CD14-positive monocyte (primary cell): Measurements from ENCODE around the gene SUSD4. TPM values are rescaled to one million over a fixed set of nuclear protein-coding genes. Genes with fewer than 3 reads are reported as not detected.

Experiments used
- DNase-seq, 3 donors: peaks; one replicate each; pipeline ENCODE4 v3.0.0-alpha.2; 2011 to 2022
- H2AFZ ChIP-seq: 2 replicates; pipeline ENCODE4 v1.6.0; 2012; ENCODE audit warnings: mild to moderate bottlenecking, low read depth, low read length, inconsistent platforms; ENCODE audit not compliant: insufficient read depth, poor library complexity, severe bottlenecking
- H3K27ac ChIP-seq, 2 donors: 1 replicate in 1 of 2; 2 replicates in 1 of 2; pipeline ENCODE4 v1.5.1; 2012 to 2013; ENCODE audit warnings: low read length in 2 of 2, control low read depth in 1 of 2, inconsistent platforms in 1 of 2, low read depth in 1 of 2, mild to moderate bottlenecking in 1 of 2
- H3K27me3 ChIP-seq, 2 donors: one replicate each; pipeline versions ENCODE4 v1.6.0 to v1.6.1; 2011 to 2013; ENCODE audit warnings: low read length in 2 of 2; ENCODE audit not compliant: control insufficient read depth in 2 of 2, insufficient read depth in 2 of 2
- H3K36me3 ChIP-seq, 2 donors: replicated peaks in 1 of 2; 1 replicate in 1 of 2; 2 replicates in 1 of 2; pipeline versions ENCODE4 v1.5.1 to v1.6.1; 2012 to 2013; ENCODE audit warnings: low read length in 2 of 2, control low read depth in 1 of 2, inconsistent platforms in 1 of 2, mild to moderate bottlenecking in 1 of 2; ENCODE audit not compliant: insufficient read depth in 2 of 2, control insufficient read depth in 1 of 2
- H3K4me1 ChIP-seq, 2 donors: 1 replicate in 1 of 2; 2 replicates in 1 of 2; pipeline versions ENCODE4 v1.5.1 to v1.6.1; 2012 to 2013; ENCODE audit warnings: low read length in 2 of 2, control low read depth in 1 of 2, inconsistent platforms in 1 of 2, mild to moderate bottlenecking in 1 of 2, moderate library complexity in 1 of 2; ENCODE audit not compliant: insufficient read depth in 2 of 2, control insufficient read depth in 1 of 2
- H3K4me2 ChIP-seq: replicated peaks from 2 replicates; pipeline ENCODE3; 2012; ENCODE audit warnings: low read length, moderate library complexity, mild to moderate bottlenecking; ENCODE audit not compliant: poor library complexity, severe bottlenecking; ENCODE audit errors: extremely low read depth
- H3K4me3 ChIP-seq, 3 experiments: fragments of 200-600 bp in 1 of 3; sonication (generic) in 1 of 3; replicated peaks in 1 of 3; 1 replicate in 2 of 3; 2 replicates in 1 of 3; pipeline ENCODE4 v1.5.1; 2011 to 2013; ENCODE audit warnings: low read length in 3 of 3, mild to moderate bottlenecking in 3 of 3, control low read depth in 2 of 3, low read depth in 2 of 3, inconsistent platforms in 1 of 3, moderate library complexity in 1 of 3
- H3K79me2 ChIP-seq: 2 replicates; pipeline ENCODE4 v1.6.0; 2012; ENCODE audit warnings: mild to moderate bottlenecking, control low read depth, inconsistent platforms, low read length, moderate library complexity; ENCODE audit not compliant: insufficient read depth
- H3K9ac ChIP-seq: 2 replicates; pipeline ENCODE4 v1.6.0; 2017; ENCODE audit warnings: low read length, mild to moderate bottlenecking; ENCODE audit not compliant: insufficient read depth, poor library complexity, severe bottlenecking
- H3K9me3 ChIP-seq, 2 donors: replicated peaks in 1 of 2; 1 replicate in 1 of 2; 2 replicates in 1 of 2; pipeline versions ENCODE4 v1.5.1 to v1.6.1; 2012 to 2013; ENCODE audit warnings: low read length in 2 of 2, control low read depth in 1 of 2; ENCODE audit not compliant: control insufficient read depth in 1 of 2, insufficient read depth in 1 of 2
- H4K20me1 ChIP-seq: 2 replicates; pipeline ENCODE4 v1.6.0; 2012; ENCODE audit warnings: mild to moderate bottlenecking, low read length, control low read depth, moderate library complexity; ENCODE audit not compliant: insufficient read depth
- H3K27ac Mint-ChIP-seq, 7 donors: one replicate each; pipeline ENCODE4 v1.8.0; 2020; ENCODE audit warnings: mild to moderate bottlenecking in 7 of 7, mixed read lengths in 7 of 7, moderate library complexity in 6 of 7, inconsistent platforms in 2 of 7
- H3K27me3 Mint-ChIP-seq, 3 donors: one replicate each; pipeline ENCODE4 v1.8.0; 2021 to 2022; ENCODE audit warnings: low read depth in 3 of 3, mild to moderate bottlenecking in 3 of 3, mixed read lengths in 3 of 3, moderate library complexity in 3 of 3, inconsistent platforms in 1 of 3
- H3K36me3 Mint-ChIP-seq, 2 donors: one replicate each; pipeline ENCODE4 v1.8.0; 2020; ENCODE audit warnings: mixed read lengths in 2 of 2, inconsistent platforms in 1 of 2, mild to moderate bottlenecking in 1 of 2
- H3K4me1 Mint-ChIP-seq: one replicate; pipeline ENCODE4 v1.8.0; 2020; ENCODE audit warnings: mild to moderate bottlenecking, mixed read lengths
- H3K4me3 Mint-ChIP-seq, 2 donors: one replicate each; pipeline ENCODE4 v1.8.0; 2020; ENCODE audit warnings: mild to moderate bottlenecking in 2 of 2, mixed read lengths in 2 of 2, moderate library complexity in 1 of 2
- H3K9me3 Mint-ChIP-seq, 7 donors: one replicate each; pipeline ENCODE4 v1.8.0; 2020 to 2022; ENCODE audit warnings: mixed read lengths in 7 of 7, mild to moderate bottlenecking in 6 of 7, moderate library complexity in 6 of 7, inconsistent platforms in 2 of 7
- CTCF ChIP-seq: fragments of 200-600 bp; IDR thresholded peaks from one replicate; pipeline ENCODE4 v1.8.0; 2022; ENCODE audit warnings: antibody characterized with exemption, mild to moderate bottlenecking
- WGBS: methylation state at CpG from one replicate; pipeline ENCODE4 v1.1.5; 2013; ENCODE audit warnings: missing lambda C conversion rate; ENCODE audit not compliant: insufficient coverage; 5-methylcytosine and 5-hydroxymethylcytosine counted together
- intact Hi-C, 2 donors: fragments of 100-400 bp; cut with micrococcal nuclease; formaldehyde crosslinking; loops; one replicate each; pipeline versions ENCODE4 v1.15.0 to v1.15.1; 2023
- polyA plus RNA-seq, 3 donors: library from polyadenylated mRNA; depleted of rRNA in 1 of 3; unstranded in 2 of 3; stranded (reverse) in 1 of 3; fragments of 300-500 nt in 2 of 3; fragments of >200 nt in 1 of 3; fragmentation: Illumina TruSeq in 2 of 3; gene quantifications; 1 replicate in 2 of 3; 2 replicates in 1 of 3; pipeline ENCODE4 v1.2.3, GENCODE V29; 2012 to 2021

Gene SUSD4
- polyA plus RNA-seq, 3 donors, result 0.34 to 0.92 (median 0.50) TPM

DNA sequence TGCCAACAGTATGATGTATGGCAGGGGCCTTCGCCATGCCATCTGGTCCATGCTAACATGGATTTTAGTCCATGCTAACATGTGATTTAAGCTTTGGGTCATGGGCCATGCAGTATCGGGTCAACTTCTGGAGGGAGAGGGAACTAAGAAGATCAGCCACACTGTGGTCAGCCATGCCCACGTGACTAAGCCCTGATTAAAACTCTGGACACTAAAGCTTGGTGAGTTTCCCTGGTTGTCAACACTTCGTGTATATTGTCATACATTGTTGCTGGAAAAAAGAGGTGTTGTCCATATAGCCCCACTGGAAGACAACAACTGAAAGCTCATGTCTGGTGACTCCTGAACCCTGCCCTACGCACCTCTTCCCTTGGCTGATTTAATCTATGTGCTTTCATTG lies 90.5 kb downstream of the SUSD4 start:
- H3K9me3 Mint-ChIP-seq, result peaks cover 0 to 3% (median 0%) of the 10 kb centered on the region in 7 donors
- Histone ChIP-seq H4K20me1 (no peaks in the 10 kb centered on the region), H3K27me3 (no peaks in the 10 kb centered on the region), H3K36me3 (no peaks in the 10 kb centered on the region), H3K27ac (no peak overlapping the region), H3K4me2 (no peak overlapping the region), H3K4me1 (no peaks in the 10 kb centered on the region), H3K9ac (no peak overlapping the region), H3K4me3 (no peak overlapping the region), H2AFZ (no peak overlapping the region), H3K9me3 (no peaks in the 10 kb centered on the region), H3K79me2 (no peaks in the 10 kb centered on the region)
- 89% methylated on average over 5 of the region's 5 CpGs for WGBS
- no peak for DNase-seq
- H3K27me3 Mint-ChIP-seq, result peaks cover 0 to 2% (median 1%) of the 10 kb centered on the region in 3 donors
- no peak for TF ChIP-seq CTCF
- H3K27ac Mint-ChIP-seq, result no peak overlapping the region
- intact Hi-C loops, result no loop called here
- no peaks in the 10 kb centered on the region for H3K36me3 Mint-ChIP-seq
- no peaks in the 10 kb centered on the region for H3K4me1 Mint-ChIP-seq
- no peak overlapping the region for H3K4me3 Mint-ChIP-seq

GRCh38 chr1:223271085-223271781 lies 92.7 kb downstream of the SUSD4 start:
- intact Hi-C loops, result no loop called here
- H3K4me1 ChIP-seq, result no peaks in the 10 kb centered on the region
- TF ChIP-seq CTCF, result no peak

More at GRCh38 chr1:223271085-223271781, 92.7 kb downstream of the SUSD4 start:
- peaks cover 0 to 3% (median 0%) of the 10 kb centered on the region in 7 donors for H3K9me3 Mint-ChIP-seq
- peaks cover 0 to 7% (median 4%) of the 10 kb centered on the region in 3 donors for H3K27me3 Mint-ChIP-seq
- H3K9me3 ChIP-seq, result no peaks in the 10 kb centered on the region
- H4K20me1 ChIP-seq, result no peaks in the 10 kb centered on the region
- 95% methylated on average over 3 of the region's 5 CpGs for WGBS
- H3K4me3 ChIP-seq, result no peak overlapping the region
- H3K9ac ChIP-seq, result no peak overlapping the region
- H3K4me3 Mint-ChIP-seq, result no peak overlapping the region
- no peaks in the 10 kb centered on the region for H3K27me3 ChIP-seq
- H3K36me3 Mint-ChIP-seq, result no peaks in the 10 kb centered on the region
- H2AFZ ChIP-seq, result peak overlapping the region; percentile 7
- DNase-seq, result no peak
- no peak overlapping the region for H3K27ac Mint-ChIP-seq
- no peaks in the 10 kb centered on the region for H3K36me3 ChIP-seq
- no peak overlapping the region for H3K4me2 ChIP-seq
- H3K79me2 ChIP-seq, result no peaks in the 10 kb centered on the region
- no peak overlapping the region for H3K27ac ChIP-seq
- H3K4me1 Mint-ChIP-seq, result peaks cover 3% of the 10 kb centered on the region
